Measurements from ENCODE around the gene MTSS2. TPM values are rescaled to one million over a fixed set of nuclear protein-coding genes. Genes with fewer than 3 reads are reported as not detected.

Gene MTSS2
- total and polyA plus RNA-seq, 2 of the 8 experiments (the other 6 are each of a cell fraction or from before 2014, with no cell fraction given): 23.3 to 36.7 TPM

GRCh38 chr16:70683146-70683944 lies 2.5 kb downstream of the MTSS2 start:
- Histone ChIP-seq H3K4me2 (ENCODE audit: insufficient read depth in 1 of 2, low read depth in 2 of 2, low read length in 2 of 2) (no peak overlapping the region), H2BK120ac (replicated peaks; ENCODE audit: low read depth, low read length) (no peak overlapping the region), H3K4ac (replicated peaks; ENCODE audit: insufficient read length, low read depth, low read length) (no peak overlapping the region), H3K4me3 (ENCODE audit: extremely low read depth in 1 of 4, insufficient read depth in 2 of 4, low read depth in 3 of 4, low read length in 4 of 4) (no peak overlapping the region), H2AK5ac (ENCODE audit: low read depth, low read length) (no peak overlapping the region), H3K14ac (ENCODE audit: insufficient read length) (no peak overlapping the region), H2AFZ (ENCODE audit: low read length) (no peak overlapping the region), H3K23me2 (ENCODE audit: low read depth, low read length) (peaks cover 6% of the 10 kb centered on the region; the same call in 1 of the 2 replicates), H3K18ac (ENCODE audit: extremely low read depth, low read length) (no peak overlapping the region), H3K27ac (ENCODE audit: low read depth, low read length) (no peak overlapping the region), H4K91ac (replicated peaks; ENCODE audit: insufficient read length, low read length) (no peak overlapping the region), H2BK15ac (ENCODE audit: low read length) (0 out of 2 replicates have a peak overlapping the region, but pooled peaks have one; percentile 8), H2BK5ac (ENCODE audit: low read depth, low read length) (no peak overlapping the region), H3K36me3 (ENCODE audit: control insufficient read depth in 2 of 4, insufficient read depth in 4 of 4, low read length in 3 of 4) (no peaks in the 10 kb centered on the region; a peak in 1 of 8 replicates), H3K79me2 (ENCODE audit: control insufficient read depth in 1 of 2, insufficient read depth in 2 of 2, low read length in 2 of 2) (no peaks in the 10 kb centered on the region; a peak in 1 of 4 replicates), H4K8ac (ENCODE audit: extremely low read depth, insufficient read depth, low read length) (no peak overlapping the region), H4K5ac (ENCODE audit: insufficient read length, low read depth, low read length) (no peak overlapping the region), H3K9ac (replicated peaks in 1 of 4; ENCODE audit: extremely low read depth in 1 of 4, low read depth in 3 of 4, low read length in 3 of 4) (no peak overlapping the region), H3K27me3 (replicated peaks in 1 of 4; ENCODE audit: control insufficient read depth in 3 of 4, extremely low read depth in 1 of 4, insufficient read depth in 3 of 4, low read length in 3 of 4) (peaks cover 0 to 8% (median 3%) of the 10 kb centered on the region in 4 experiments; a peak in 4 of 7 replicates), H3K23ac (ENCODE audit: insufficient read length) (no peak overlapping the region), H3K4me1 (replicated peaks in 1 of 4; ENCODE audit: control insufficient read depth in 3 of 4, insufficient read depth in 4 of 4, low read length in 3 of 4) (peaks cover 0 to 29% (median 16%) of the 10 kb centered on the region in 4 experiments; a peak in 6 of 7 replicates), H2BK12ac (ENCODE audit: low read depth, low read length) (0 out of 2 replicates have a peak overlapping the region, but pooled peaks have one; percentile 39), H3K79me1 (ENCODE audit: low read depth, low read length) (peaks cover 3% of the 10 kb centered on the region; the same call in 1 of the 2 replicates), H3K56ac (replicated peaks; ENCODE audit: insufficient read length, low read depth, low read length) (no peak overlapping the region), H2BK20ac (ENCODE audit: low read length) (no peak overlapping the region), H3K9me3 (ENCODE audit: insufficient read depth in 2 of 2, low read depth in 1 of 2, low read length in 1 of 2) (no peaks in the 10 kb centered on the region), H4K20me1 (replicated peaks in 1 of 2; ENCODE audit: control insufficient read depth in 1 of 2, insufficient read depth in 2 of 2, low read length in 2 of 2) (peaks cover 8 to 9% of the 10 kb centered on the region in 2 experiments)
- POLR2A ChIA-PET (ENCODE audit: partially characterized antibody): interaction anchor here (0.6 to 2.4 kb wide), 6 partner anchors 9 to 109 kb away, joined by 3 to 8 read pairs (median 3); no protein-coding TSS in a partner anchor
- no peak for DNase-seq (ENCODE audit: low read depth in 1 of 2, low spot score in 2 of 2)
- 93% methylated on average over 11 of the region's 13 CpGs; no CpG with 5 or more reads in 1 of the 2 experiments for WGBS, 2 experiments (ENCODE audit: extremely low coverage in 1 of 2, insufficient coverage in 1 of 2, insufficient read length in 1 of 2, insufficient replicate concordance in 2 of 2, low coverage in 1 of 2, low lambda C conversion rate in 2 of 2, missing lambda C conversion rate in 1 of 2)
- FAIRE-seq: no peak
- CTCF ChIA-PET (ENCODE audit: partially characterized antibody): interaction anchor here (0.6 to 8.0 kb wide), 18 partner anchors 9 to 765 kb away, joined by 3 to 148 read pairs (median 4); no protein-coding TSS in a partner anchor
- TF ChIP-seq SP4 (IDR thresholded peaks at IDR 0.05; ENCODE audit: low read length): no peak
- TF ChIP-seq EGR1 (IDR thresholded peaks at IDR 0.05; ENCODE audit: borderline replicate concordance, low read depth, low read length): no peak
- TF ChIP-seq RBBP5 (IDR thresholded peaks at IDR 0.05; ENCODE audit: borderline replicate concordance, low read depth, low read length): no peak
- no peak for TF ChIP-seq SIRT6 (IDR thresholded peaks at IDR 0.05; ENCODE audit: low read length)
- TF ChIP-seq USF2 (IDR thresholded peaks at IDR 0.05; ENCODE audit: low read length): no peak
- TF ChIP-seq SIX5 (IDR thresholded peaks at IDR 0.05; ENCODE audit: low read depth, low read length): no peak
- TF ChIP-seq EP300 (IDR thresholded peaks at IDR 0.05; ENCODE audit: borderline replicate concordance in 1 of 2, low read depth in 2 of 2, low read length in 2 of 2): no peak
- TF ChIP-seq SP2 (IDR thresholded peaks at IDR 0.05; ENCODE audit: low read length): no peak
- TF ChIP-seq FOSL1 (IDR thresholded peaks at IDR 0.05; ENCODE audit: insufficient read depth, low read depth, low read length): no peak
- TF ChIP-seq MAFK (IDR thresholded peaks at IDR 0.05; ENCODE audit: low read depth, low read length): no peak
- no peak for TF ChIP-seq BACH1 (IDR thresholded peaks at IDR 0.05; ENCODE audit: low read length)

All from H1 (cell line).